NCI-H774 (cell line): ENCODE data around the gene STYK1.
"Not testable (repeated sequence)": the region's sequence is repeated elsewhere in the genome, so short reads cannot be mapped to it uniquely, and the experiment has no call there.

Experiments used
- DNase-seq: peaks from one replicate; lab custom pipeline; 2025; lab: John Stamatoyannopoulos, UW

STYK1 gene

DNA sequence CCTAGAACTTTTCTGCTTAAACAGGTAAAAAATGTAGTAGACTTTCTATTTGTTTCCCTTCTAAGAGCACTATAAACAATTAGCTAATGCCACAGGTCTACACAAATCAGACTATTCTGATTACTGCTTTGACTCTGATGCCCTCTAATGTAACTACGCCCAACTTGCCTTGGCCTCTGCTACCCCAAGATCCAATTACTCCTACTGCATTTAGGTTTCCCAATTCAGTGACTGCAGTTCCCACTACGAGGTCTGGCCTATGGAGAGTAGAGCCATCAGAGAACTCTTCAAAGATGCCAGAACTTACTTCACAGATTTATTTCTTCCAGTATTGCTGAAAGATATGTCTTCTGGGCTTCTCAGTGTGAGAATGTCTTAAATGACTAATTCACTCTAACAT lies 15.3 kb upstream of the STYK1 start:
- no peak for DNase-seq

- DNase-seq: no peak
Observed at GRCh38 chr12:10688042-10688441, 14.2 kb upstream of the STYK1 start.

- DNase-seq: peak; percentile 39
Observed at GRCh38 chr12:10672231-10672868, 1.5 kb downstream of the STYK1 start.

DNA sequence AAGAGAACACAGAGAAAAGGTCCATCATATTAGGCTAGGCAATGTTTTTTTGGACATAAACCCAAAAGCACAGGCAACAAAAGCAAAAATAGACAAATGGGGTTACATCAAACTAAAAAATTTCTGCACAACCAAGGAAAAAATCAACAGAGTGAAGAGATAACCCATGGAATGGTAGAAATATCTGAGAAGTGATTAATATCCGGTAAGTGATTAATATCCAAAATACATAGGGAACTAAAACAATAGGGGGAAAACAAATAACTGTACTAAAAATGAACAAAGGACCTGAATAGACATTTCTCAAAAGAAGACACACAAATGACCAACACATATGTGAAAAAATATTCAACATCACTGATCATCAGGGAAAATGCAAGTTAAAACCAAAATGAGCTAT lies 4.3 kb downstream of the STYK1 start:
- DNase-seq: no peak

- DNase-seq: peak; percentile 7
Observed at GRCh38 chr12:10668526-10668925, 5.3 kb downstream of the STYK1 start.

DNA sequence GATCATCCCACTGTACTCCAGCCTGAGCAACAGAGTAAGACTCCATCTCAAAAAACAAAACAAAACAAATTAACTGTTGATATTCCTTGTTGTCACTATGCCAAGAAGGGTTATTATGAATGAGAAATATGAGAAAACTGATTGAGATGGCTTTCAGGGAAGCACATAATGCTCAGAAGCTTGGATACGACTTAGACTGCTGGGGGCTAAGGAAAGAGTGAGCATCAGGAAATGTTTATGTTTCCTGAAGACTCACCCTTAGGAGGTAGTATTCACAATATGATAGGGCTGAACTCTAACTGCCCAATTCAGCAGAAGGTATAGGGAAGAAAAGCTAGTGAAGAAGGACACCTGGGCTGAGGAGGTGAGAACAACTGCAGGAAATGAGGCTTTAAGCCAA lies 6.3 kb downstream of the STYK1 start:
- no peak for DNase-seq

DNA sequence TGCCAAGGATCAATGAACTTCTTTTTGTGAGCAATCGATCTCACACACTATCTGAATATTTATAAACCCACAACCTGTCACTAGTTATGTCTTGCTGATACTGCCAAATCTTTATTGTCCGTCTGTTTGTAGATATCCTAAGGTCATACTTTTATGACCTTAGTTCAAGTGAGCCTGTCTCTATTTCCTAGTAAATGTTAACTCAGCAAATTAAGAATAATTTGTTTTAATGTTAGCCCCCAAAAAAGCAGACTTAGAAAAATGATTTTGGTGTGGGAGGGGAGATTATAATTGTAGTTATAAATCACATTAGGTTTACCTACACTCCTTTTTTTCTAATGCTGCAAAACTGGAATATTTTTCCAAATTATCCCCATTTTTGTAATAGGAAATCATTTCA lies 9.4 kb downstream of the STYK1 start:
- no peak for DNase-seq

DNA sequence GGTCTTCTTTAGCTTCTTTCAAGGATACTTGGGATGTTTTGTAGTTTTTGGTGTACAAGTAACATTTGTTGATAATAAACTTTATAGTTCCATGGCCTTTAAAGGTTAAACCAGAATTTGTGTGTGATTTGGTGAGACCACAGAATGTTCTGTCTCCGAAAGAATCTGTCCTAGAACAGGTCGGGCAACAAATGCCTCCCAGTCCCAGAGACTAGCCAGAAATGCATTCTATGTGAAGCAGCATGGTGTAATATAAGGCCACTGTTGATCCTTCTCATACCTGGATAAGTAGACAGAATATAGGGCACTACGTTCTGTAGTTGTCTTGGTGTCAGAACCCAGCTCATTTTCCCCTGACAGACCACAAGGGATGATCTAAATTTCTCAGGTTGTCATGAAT lies 10.0 kb downstream of the STYK1 start:
- DNase-seq: no peak

- DNase-seq: no peak
Observed at GRCh38 chr12:10661338-10661737, 12.5 kb downstream of the STYK1 start.

GRCh38 chr12:10654003-10654402 lies 19.8 kb downstream of the STYK1 start:
- DNase-seq: no peak

GRCh38 chr12:10652192-10652591 lies 21.7 kb downstream of the STYK1 start:
- no peak for DNase-seq

GRCh38 chr12:10646576-10646975 lies 27.3 kb downstream of the STYK1 start:
- DNase-seq: not testable (repeated sequence)

DNA sequence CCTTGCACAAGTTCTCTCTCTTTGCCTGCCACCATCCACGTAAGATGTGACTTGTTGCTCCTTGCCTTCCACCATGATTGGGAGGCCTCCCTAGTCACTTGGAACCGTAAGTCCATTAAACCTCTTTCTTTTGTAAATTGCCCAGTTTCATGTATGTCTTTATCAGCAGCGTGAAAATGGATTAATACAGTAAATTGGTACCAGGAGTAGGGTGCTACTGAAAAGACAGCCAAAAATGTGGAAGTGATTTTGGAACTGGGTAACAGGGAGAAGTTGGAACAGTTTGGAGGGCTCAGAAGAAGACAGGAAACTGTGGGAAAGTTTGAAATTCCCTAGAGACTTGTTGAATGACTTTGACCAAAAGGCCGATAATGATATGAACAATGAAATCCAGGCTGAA lies 27.9 kb downstream of the STYK1 start:
- DNase-seq: no peak

DNA sequence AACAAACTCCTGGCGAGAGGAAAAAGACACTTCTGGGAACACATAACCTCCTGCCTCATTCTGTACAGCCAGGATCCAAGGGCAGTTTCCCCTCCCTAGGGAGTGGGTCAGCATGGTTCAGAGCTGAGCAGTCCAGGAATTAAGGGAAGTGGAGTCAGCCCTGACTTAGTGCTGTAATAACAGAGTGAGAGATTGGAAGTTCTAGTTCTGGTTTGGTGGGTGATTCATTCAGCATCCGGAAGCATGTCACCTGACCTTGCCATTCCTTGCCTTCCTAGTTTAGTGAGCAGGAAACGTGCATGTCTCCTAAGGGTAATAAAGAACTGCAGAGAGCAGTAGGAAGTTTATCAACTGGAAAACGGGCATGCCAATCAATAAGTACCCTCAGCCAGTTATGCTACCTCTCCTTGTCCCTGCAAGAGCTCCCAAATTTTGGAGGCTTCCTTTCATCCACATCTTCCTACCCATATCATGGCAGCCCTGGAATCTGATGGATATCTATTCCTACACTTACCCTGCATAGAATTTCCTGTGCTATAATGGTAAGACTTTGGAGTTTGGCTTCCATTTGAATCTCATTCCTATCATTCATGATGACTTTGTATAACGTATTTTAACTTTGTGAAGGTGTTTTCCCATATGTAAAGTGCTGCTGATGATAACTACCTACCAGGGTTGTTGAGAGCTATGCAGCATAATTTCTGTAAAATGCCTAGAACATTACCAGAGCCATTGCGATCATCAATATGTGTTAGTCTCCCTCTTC lies 31.9 kb downstream of the STYK1 start:
- no peak for DNase-seq

GRCh38 chr12:10638728-10639127 lies 35.1 kb downstream of the STYK1 start:
- no peak for DNase-seq

DNA sequence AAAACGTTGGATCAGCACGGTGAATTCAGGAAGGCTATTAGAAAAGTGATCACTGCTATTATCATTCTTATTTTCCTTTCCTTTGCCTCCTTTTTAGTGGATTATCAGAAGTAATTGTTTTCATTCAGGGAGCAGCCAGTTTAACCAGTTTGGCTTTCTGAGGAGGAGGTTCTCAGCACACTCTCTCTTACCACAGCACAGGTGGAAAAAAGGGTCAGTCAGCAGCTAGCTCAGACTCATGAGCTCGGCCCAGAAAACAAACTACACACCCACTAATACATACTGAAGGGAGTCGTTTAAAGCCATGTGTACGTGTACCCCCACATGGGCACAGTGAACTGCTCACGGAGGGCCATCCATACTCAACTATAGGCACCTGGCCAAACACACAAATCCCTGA lies 37.2 kb downstream of the STYK1 start:
- DNase-seq: no peak

GRCh38 chr12:10636124-10636523 lies 37.7 kb downstream of the STYK1 start:
- no peak for DNase-seq

GRCh38 chr12:10635306-10635705 lies 38.5 kb downstream of the STYK1 start:
- no peak for DNase-seq

- DNase-seq: no peak
Observed at GRCh38 chr12:10634427-10634826, 39.4 kb downstream of the STYK1 start.

GRCh38 chr12:10633541-10633940 lies 40.3 kb downstream of the STYK1 start:
- no peak for DNase-seq

DNA sequence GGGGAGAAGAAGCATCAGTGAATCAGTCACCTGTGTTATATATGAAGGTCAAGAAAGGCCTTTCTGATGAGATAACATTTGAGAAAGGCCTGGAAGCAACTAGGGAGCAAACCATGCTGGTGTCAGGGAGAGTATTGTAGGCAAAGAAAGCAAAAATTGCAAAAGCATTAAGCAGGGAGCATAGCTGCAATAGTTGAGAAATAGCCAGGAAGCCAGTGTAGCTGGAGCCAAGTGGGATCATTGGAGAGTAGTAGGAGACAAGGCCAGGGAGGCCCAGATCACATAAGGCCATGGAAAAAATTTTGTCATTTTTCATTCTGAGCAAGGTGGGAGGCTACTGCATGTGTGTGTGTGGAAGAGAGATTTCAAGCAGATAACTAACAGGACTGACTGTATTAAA lies 41.6 kb downstream of the STYK1 start:
- no peak for DNase-seq

DNA sequence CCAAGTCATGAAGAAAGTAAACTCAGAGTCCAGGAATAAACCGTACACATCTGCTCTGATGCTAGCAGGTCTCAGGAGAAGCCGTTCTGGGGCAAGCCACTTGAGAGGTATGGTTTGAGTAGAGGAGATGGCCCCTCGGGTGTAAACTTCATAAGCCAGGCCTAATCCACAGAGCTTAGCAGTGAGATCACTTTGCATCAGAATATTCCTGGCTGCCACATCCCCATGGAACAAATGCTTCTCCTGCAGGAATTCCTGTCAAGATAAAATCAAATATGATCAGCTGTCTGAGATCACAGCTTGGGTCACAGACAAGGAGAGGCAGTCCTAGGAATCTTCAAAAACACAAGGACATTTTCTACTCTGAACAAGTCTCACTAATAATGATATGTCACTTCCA lies 49.2 kb downstream of the STYK1 start:
- DNase-seq: no peak

GRCh38 chr12:10623131-10623530 lies 50.7 kb downstream of the STYK1 start:
- DNase-seq: no peak

DNA sequence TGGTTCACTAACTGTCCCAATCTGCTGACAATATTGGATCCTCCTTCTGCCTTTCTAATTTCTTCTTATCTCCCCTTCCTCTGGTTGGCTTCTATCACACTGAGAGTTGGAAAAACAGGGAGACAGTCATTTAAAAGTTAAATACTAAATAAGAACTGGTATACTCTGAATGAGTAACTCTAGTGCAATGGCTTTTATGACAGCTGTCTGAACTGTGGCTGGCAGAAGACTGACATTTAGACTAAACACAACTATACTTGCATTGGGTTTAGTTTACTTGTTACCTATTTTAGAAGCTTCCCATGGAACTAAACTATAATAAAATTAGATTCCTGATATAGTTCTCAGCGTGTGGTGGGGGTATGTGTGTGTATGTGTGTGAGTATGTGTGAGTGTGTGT lies 52.6 kb downstream of the STYK1 start:
- no peak for DNase-seq
